ENCODE results near the gene MTHFD2L. TPM values are rescaled to one million over a fixed set of nuclear protein-coding genes. Genes with fewer than 3 reads are reported as not detected.
A peak's percentile ranks its signal among the peaks of the same experiment; 100 is the strongest.

MTHFD2L gene
- polyA plus RNA-seq, 3 donors, result 4.3 to 7.0 (median 4.8) TPM

- H3K4me3 Mint-ChIP-seq, result no peak overlapping the region
- no CpG with 5 or more reads among the region's 2 CpGs for WGBS (ENCODE audit: insufficient coverage)
Observed at GRCh38 chr4:74268643-74269042, 110.7 kb downstream of the MTHFD2L start.

GRCh38 chr4:74278490-74278889 lies 120.6 kb downstream of the MTHFD2L start:
- Histone ChIP-seq H2AFZ (ENCODE audit: insufficient read depth, low read depth, low read length, poor library complexity, severe bottlenecking) (no peak overlapping the region), H3K4me1 (ENCODE audit: control insufficient read depth in 1 of 2, insufficient read depth in 2 of 2, low read length in 2 of 2) (peaks cover 0 to 5% of the 10 kb centered on the region in 2 donors), H3K27me3 (ENCODE audit: control insufficient read depth in 2 of 2, insufficient read depth in 2 of 2, low read length in 2 of 2) (no peaks in the 10 kb centered on the region), H3K79me2 (ENCODE audit: insufficient read depth, low read length) (no peaks in the 10 kb centered on the region), H4K20me1 (ENCODE audit: insufficient read depth, low read length) (no peaks in the 10 kb centered on the region), H3K4me2 (replicated peaks; ENCODE audit: extremely low read depth, low read length, poor library complexity, severe bottlenecking) (no peak overlapping the region), H3K9ac (ENCODE audit: insufficient read depth, low read length, poor library complexity, severe bottlenecking) (no peak overlapping the region), H3K9me3 (replicated peaks in 1 of 2; ENCODE audit: control insufficient read depth in 1 of 2, insufficient read depth in 1 of 2, low read length in 2 of 2) (no peaks in the 10 kb centered on the region), H3K27ac (ENCODE audit: low read depth in 1 of 2, low read length in 2 of 2) (no peak overlapping the region), H3K4me3 (replicated peaks in 1 of 3; ENCODE audit: low read depth in 2 of 3, low read length in 3 of 3) (no peak overlapping the region), H3K36me3 (replicated peaks in 1 of 2; ENCODE audit: control insufficient read depth in 1 of 2, insufficient read depth in 2 of 2, low read length in 2 of 2) (no peaks in the 10 kb centered on the region)
- Mint-ChIP-seq H3K27me3 (ENCODE audit: low read depth in 3 of 3) (no peaks in the 10 kb centered on the region), H3K36me3 (peaks cover 4 to 6% of the 10 kb centered on the region in 2 donors), H3K4me3 (no peak overlapping the region), H3K27ac (peak overlapping the region in 1 of 7 donors; percentile 52), H3K4me1 (peaks cover 9% of the 10 kb centered on the region), H3K9me3 (no peaks in the 10 kb centered on the region)
- TF ChIP-seq, protein P1, sequence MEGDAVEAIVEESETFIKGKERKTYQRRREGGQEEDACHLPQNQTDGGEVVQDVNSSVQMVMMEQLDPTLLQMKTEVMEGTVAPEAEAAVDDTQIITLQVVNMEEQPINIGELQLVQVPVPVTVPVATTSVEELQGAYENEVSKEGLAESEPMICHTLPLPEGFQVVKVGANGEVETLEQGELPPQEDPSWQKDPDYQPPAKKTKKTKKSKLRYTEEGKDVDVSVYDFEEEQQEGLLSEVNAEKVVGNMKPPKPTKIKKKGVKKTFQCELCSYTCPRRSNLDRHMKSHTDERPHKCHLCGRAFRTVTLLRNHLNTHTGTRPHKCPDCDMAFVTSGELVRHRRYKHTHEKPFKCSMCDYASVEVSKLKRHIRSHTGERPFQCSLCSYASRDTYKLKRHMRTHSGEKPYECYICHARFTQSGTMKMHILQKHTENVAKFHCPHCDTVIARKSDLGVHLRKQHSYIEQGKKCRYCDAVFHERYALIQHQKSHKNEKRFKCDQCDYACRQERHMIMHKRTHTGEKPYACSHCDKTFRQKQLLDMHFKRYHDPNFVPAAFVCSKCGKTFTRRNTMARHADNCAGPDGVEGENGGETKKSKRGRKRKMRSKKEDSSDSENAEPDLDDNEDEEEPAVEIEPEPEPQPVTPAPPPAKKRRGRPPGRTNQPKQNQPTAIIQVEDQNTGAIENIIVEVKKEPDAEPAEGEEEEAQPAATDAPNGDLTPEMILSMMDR (IDR thresholded peaks at IDR 0.05), result no peak
- intact Hi-C loops (cut with micrococcal nuclease), result no loop called here
- 80% methylated on average over 1 of the region's 3 CpGs for WGBS (ENCODE audit: insufficient coverage)
- DNase-seq, result no peak

More at GRCh38 chr4:74268643-74269042, 110.7 kb downstream of the MTHFD2L start:
- Histone ChIP-seq H3K9ac (ENCODE audit: insufficient read depth, low read length, poor library complexity, severe bottlenecking) (no peak overlapping the region), H3K4me3 (replicated peaks in 1 of 3; ENCODE audit: low read depth in 2 of 3, low read length in 3 of 3) (no peak overlapping the region), H3K4me2 (replicated peaks; ENCODE audit: extremely low read depth, low read length, poor library complexity, severe bottlenecking) (no peak overlapping the region), H3K9me3 (replicated peaks in 1 of 2; ENCODE audit: control insufficient read depth in 1 of 2, insufficient read depth in 1 of 2, low read length in 2 of 2) (no peaks in the 10 kb centered on the region), H4K20me1 (ENCODE audit: insufficient read depth, low read length) (no peaks in the 10 kb centered on the region), H3K27me3 (ENCODE audit: control insufficient read depth in 2 of 2, insufficient read depth in 2 of 2, low read length in 2 of 2) (no peaks in the 10 kb centered on the region), H3K27ac (ENCODE audit: low read depth in 1 of 2, low read length in 2 of 2) (no peak overlapping the region), H2AFZ (ENCODE audit: insufficient read depth, low read depth, low read length, poor library complexity, severe bottlenecking) (no peak overlapping the region), H3K36me3 (replicated peaks in 1 of 2; ENCODE audit: control insufficient read depth in 1 of 2, insufficient read depth in 2 of 2, low read length in 2 of 2) (no peaks in the 10 kb centered on the region), H3K79me2 (ENCODE audit: insufficient read depth, low read length) (no peaks in the 10 kb centered on the region), H3K4me1 (ENCODE audit: control insufficient read depth in 1 of 2, insufficient read depth in 2 of 2, low read length in 2 of 2) (no peaks in the 10 kb centered on the region)
- Mint-ChIP-seq H3K9me3 (peaks cover 0 to 5% (median 0%) of the 10 kb centered on the region in 7 donors), H3K27ac (no peak overlapping the region), H3K36me3 (no peaks in the 10 kb centered on the region), H3K27me3 (ENCODE audit: low read depth in 3 of 3) (no peaks in the 10 kb centered on the region), H3K4me1 (peaks cover 3% of the 10 kb centered on the region)
- intact Hi-C loops (cut with micrococcal nuclease), result no loop called here
- TF ChIP-seq, protein P1 (IDR thresholded peaks at IDR 0.05), result no peak
- DNase-seq, result no peak

Data from CD14-positive monocyte (primary cell).